OCI-LY7 (cell line): Measurements from ENCODE around the gene AUTS2. TPM values are rescaled to one million over a fixed set of nuclear protein-coding genes. Genes with fewer than 3 reads are reported as not detected.

Experiments
- BruUV-seq: library from RNA; stranded (reverse); fragments of 400-500 nt; replicated peaks from 2 replicates; lab custom pipeline; 2021; lab: Mats Ljungman, UMichigan
- CTCF ChIA-PET: fragments of 300-600 bp; sonication (Branson Sonifier 250); formaldehyde crosslinking; loops from one replicate; lab custom pipeline; 2022; ENCODE audit warnings: antibody characterized with exemption; ENCODE audit not compliant: unreplicated experiment; lab: Charles Lee
- POLR2A ChIA-PET: fragments of 300-600 bp; sonication (Branson Sonifier 250); formaldehyde crosslinking; loops from one replicate; lab custom pipeline; 2022; ENCODE audit warnings: antibody characterized with exemption; lab: Charles Lee
- DNase-seq: peaks from one replicate; pipeline ENCODE4 v3.0.0-alpha.2; 2015; ENCODE audit warnings: low spot score
- H2AFZ ChIP-seq: fragments of 200-600 bp; sonication (generic), shearing (Covaris generic); 2 replicates; pipeline ENCODE4 v1.6.1; 2014; ENCODE audit warnings: mild to moderate bottlenecking, antibody characterized with exemption, low read length, moderate library complexity
- H3K27ac ChIP-seq: fragments of 200-600 bp; sonication (generic); 2 replicates; pipeline ENCODE4 v1.5.1; 2014; ENCODE audit warnings: mixed run types, low read depth, mild to moderate bottlenecking, moderate library complexity, low read length, inconsistent platforms; ENCODE audit not compliant: poor library complexity, severe bottlenecking
- H3K36me3 ChIP-seq: fragments of 200-600 bp; sonication (generic); 2 replicates; pipeline ENCODE4 v1.6.1; 2014; ENCODE audit warnings: mild to moderate bottlenecking, antibody characterized with exemption, low read length, moderate library complexity, mixed read lengths; ENCODE audit not compliant: insufficient read depth
- H3K4me1 ChIP-seq: fragments of 200-600 bp; sonication (generic); 2 replicates; pipeline ENCODE4 v1.5.1; 2014; ENCODE audit warnings: mild to moderate bottlenecking, low read length; ENCODE audit not compliant: insufficient read depth, poor library complexity, severe bottlenecking
- H3K4me2 ChIP-seq: fragments of 200-600 bp; sonication (generic); 2 replicates; pipeline ENCODE4 v1.6.1; 2014; ENCODE audit warnings: mild to moderate bottlenecking, low read length
- H3K4me3 ChIP-seq: fragments of 200-600 bp; sonication (generic); 2 replicates; pipeline ENCODE4 v1.5.1; 2014; ENCODE audit warnings: mild to moderate bottlenecking, low read depth, low read length; ENCODE audit not compliant: poor library complexity, severe bottlenecking
- H3K79me2 ChIP-seq: fragments of 200-600 bp; sonication (generic); 2 replicates; pipeline ENCODE4 v1.6.1; 2016; ENCODE audit warnings: low read depth, mild to moderate bottlenecking, low read length, moderate library complexity, mixed read lengths; ENCODE audit not compliant: insufficient read depth
- H3K9me2 ChIP-seq: fragments of 200-600 bp; sonication (generic); 2 replicates; pipeline ENCODE4 v1.6.1; 2016; ENCODE audit warnings: mild to moderate bottlenecking, low read length, mixed read lengths; ENCODE audit not compliant: insufficient read depth
- H3K9me3 ChIP-seq: fragments of 200-600 bp; sonication (generic); 2 replicates; pipeline ENCODE4 v1.6.1; 2014; ENCODE audit warnings: mild to moderate bottlenecking, mixed run types, low read length, mixed read lengths
- H4K20me1 ChIP-seq: fragments of 200-600 bp; sonication (generic); 2 replicates; pipeline ENCODE4 v1.6.1; 2014; ENCODE audit warnings: mild to moderate bottlenecking, antibody characterized with exemption, low read length, moderate library complexity, mixed read lengths; ENCODE audit not compliant: insufficient read depth
- CTCF ChIP-seq: fragments of 200-600 bp; sonication (generic); conservative IDR thresholded peaks from 2 replicates; pipeline ENCODE4 v1.5.1; 2014; ENCODE audit warnings: mild to moderate bottlenecking, antibody characterized with exemption, low read length, moderate library complexity, mixed read lengths
- EZH2phosphoT487 ChIP-seq: fragments of 200-600 bp; sonication (generic); IDR thresholded peaks from 2 replicates; pipeline ENCODE4 v1.6.1; 2018; ENCODE audit warnings: low read depth, borderline replicate concordance, mild to moderate bottlenecking, mixed run types, antibody characterized with exemption, low read length, moderate library complexity, mixed read lengths
- intact Hi-C: fragments of 100-400 bp; cut with micrococcal nuclease; formaldehyde crosslinking; loops from one replicate; pipeline ENCODE4 v1.10.0; 2022; ENCODE audit not compliant: unreplicated experiment
- total RNA-seq, 2 experiments: library from RNA; depleted of rRNA in 1 of 2; stranded (reverse); fragments of >200 nt in 1 of 2; shearing (Covaris generic) in 1 of 2; gene quantifications; 2 replicates each; pipeline ENCODE4 v1.2.3, GENCODE V29; 2014 to 2022

The AUTS2 gene
- total RNA-seq, 2 experiments from 2014 or later = 37.9 to 78.5 TPM

GRCh38 chr7:70830060-70830395, 1231.8 kb downstream of the AUTS2 start:
- Histone ChIP-seq H3K4me2 (no peak overlapping the region), H3K79me2 (no peaks in the 10 kb centered on the region), H3K4me3 (no peak overlapping the region), H3K27ac (no peak overlapping the region), H3K4me1 (no peaks in the 10 kb centered on the region), H3K9me3 (no peaks in the 10 kb centered on the region), H2AFZ (no peak overlapping the region), H3K9me2 (no peaks in the 10 kb centered on the region), H4K20me1 (no peaks in the 10 kb centered on the region), H3K36me3 (no peaks in the 10 kb centered on the region)
- ChIA-PET POLR2A (no interaction called here), CTCF (no interaction called here)
- intact Hi-C loops = no loop called here
- no peak for DNase-seq
- BruUV-seq = no TSS peak
- no peak for TF ChIP-seq EZH2phosphoT487
- TF ChIP-seq CTCF = no peak

DNA sequence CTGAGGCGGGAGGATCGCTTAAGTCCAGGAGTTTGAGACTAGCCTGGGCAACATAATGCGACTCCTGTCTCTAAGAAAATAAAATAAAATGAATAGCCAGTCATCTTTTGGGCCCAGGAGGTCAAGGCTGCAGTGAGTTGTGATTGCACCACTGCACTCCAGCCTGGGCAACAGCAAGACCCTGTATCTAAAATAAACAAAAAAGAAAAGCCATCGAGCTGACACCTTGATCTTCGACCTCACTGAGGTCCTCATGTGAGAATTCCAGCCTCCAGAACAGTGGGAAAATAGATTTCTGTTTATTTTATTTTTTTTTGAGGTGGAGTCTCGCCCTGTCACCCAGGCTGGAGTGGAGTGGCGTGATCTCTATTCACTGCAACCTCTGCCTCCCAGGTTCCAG, 1232.2 kb downstream of the AUTS2 start:
- TF ChIP-seq EZH2phosphoT487 (no peak), CTCF (no peak)
- Histone ChIP-seq H3K4me3 (no peak overlapping the region), H3K9me2 (no peaks in the 10 kb centered on the region), H3K27ac (no peak overlapping the region), H2AFZ (no peak overlapping the region), H3K9me3 (no peaks in the 10 kb centered on the region), H4K20me1 (no peaks in the 10 kb centered on the region), H3K79me2 (no peaks in the 10 kb centered on the region), H3K4me2 (no peak overlapping the region), H3K36me3 (no peaks in the 10 kb centered on the region), H3K4me1 (no peaks in the 10 kb centered on the region)
- POLR2A ChIA-PET = no interaction called here
- CTCF ChIA-PET = no interaction called here
- no peak for DNase-seq
- intact Hi-C loops = no loop called here
- no TSS peak for BruUV-seq

DNA sequence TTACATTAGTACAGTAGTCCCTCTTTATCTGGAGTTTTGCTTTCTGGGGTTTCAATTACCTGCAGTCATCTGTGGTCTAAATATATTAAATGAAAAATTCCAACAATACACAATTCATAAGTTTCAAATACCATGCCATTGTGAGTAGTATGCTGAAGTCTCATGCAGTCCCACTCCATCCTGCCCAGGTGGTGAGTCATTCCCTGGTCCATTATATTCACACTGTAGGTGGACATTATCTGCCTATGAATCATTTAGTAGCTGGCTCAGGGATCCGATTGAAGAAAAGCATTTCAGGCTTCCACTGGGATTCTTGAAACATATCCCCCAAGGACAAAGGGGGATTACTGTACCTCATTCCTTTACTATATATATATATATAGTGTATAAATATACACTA, 1235.5 kb downstream of the AUTS2 start:
- H3K9me3 ChIP-seq = no peaks in the 10 kb centered on the region
- no peak overlapping the region for H3K27ac ChIP-seq
- H3K4me3 ChIP-seq = no peak overlapping the region
- no TSS peak for BruUV-seq
- DNase-seq = no peak
- intact Hi-C loops = no loop called here
- TF ChIP-seq CTCF (no peak), EZH2phosphoT487 (no peak)
- no peak overlapping the region for H3K4me2 ChIP-seq
- H3K79me2 ChIP-seq = no peaks in the 10 kb centered on the region
- no peaks in the 10 kb centered on the region for H3K9me2 ChIP-seq
- H2AFZ ChIP-seq = no peak overlapping the region
- H3K36me3 ChIP-seq = no peaks in the 10 kb centered on the region
- H3K4me1 ChIP-seq = no peaks in the 10 kb centered on the region
- CTCF ChIA-PET = no interaction called here
- POLR2A ChIA-PET = no interaction called here
- H4K20me1 ChIP-seq = no peaks in the 10 kb centered on the region
